Measurements from ENCODE around the gene NR1I3.

DNA sequence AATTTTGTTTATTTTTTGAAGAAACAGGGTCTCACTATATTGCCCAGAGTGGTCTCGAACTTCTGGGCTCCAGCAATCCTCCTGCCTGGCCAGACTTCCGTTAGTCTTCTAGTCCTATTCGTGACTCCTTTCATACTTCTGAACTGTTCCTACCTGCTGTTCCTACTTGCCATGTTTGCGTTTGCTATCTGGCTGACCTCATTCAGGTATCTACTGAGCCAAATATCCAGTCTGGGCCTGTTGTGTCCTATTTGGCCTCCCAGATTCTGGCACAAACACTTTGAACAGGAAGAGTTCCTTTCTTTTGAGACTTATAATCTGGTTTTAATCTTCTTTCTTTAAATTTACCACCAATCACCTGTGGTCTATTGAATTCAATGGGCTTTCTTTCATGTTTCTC is 6.9 kb upstream of the NR1I3 start:
- TF ChIP-seq BHLHE40 (IDR thresholded peaks at IDR 0.05; ENCODE audit: borderline replicate concordance) (no peak), SP1 (IDR thresholded peaks at IDR 0.05) (no peak), FOXM1 (IDR thresholded peaks at IDR 0.05; ENCODE audit: borderline replicate concordance) (no peak), HDGF (IDR thresholded peaks at IDR 0.05; ENCODE audit: borderline replicate concordance) (no peak), L3MBTL2 (conservative IDR thresholded peaks at IDR 0.05) (no peak)

All from HEK293T (cell line).